Measurements from ENCODE around the gene LEO1.
"Not testable (repeated sequence)": the region's sequence is repeated elsewhere in the genome, so short reads cannot be mapped to it uniquely, and the experiment has no call there.

Gene LEO1

GRCh38 chr15:52004806-52005205 is 33.2 kb upstream of the LEO1 start:
- no peak for DNase-seq (ENCODE audit: low read depth, low spot score)
- H3K4me3 ChIP-seq (ENCODE audit: low read depth, low read length), result no peak overlapping the region
- no peak for TF ChIP-seq CTCF (IDR thresholded peaks at IDR 0.05; ENCODE audit: insufficient read depth, low read length, missing control alignments)
- ChIA-PET POLR2A (no interaction called here), CTCF (interaction anchor here (1.5 kb wide), 1 partner anchor 135 kb away, joined by 3 read pairs; no protein-coding TSS in a partner anchor)

- no peak for TF ChIP-seq CTCF (IDR thresholded peaks at IDR 0.05; ENCODE audit: insufficient read depth, low read length, missing control alignments)
- POLR2A ChIA-PET, result no interaction called here
- no peak for DNase-seq (ENCODE audit: low read depth, low spot score)
- H3K4me3 ChIP-seq (ENCODE audit: low read depth, low read length), result no peak overlapping the region
- CTCF ChIA-PET, result interaction anchor here (0.5 to 1.8 kb wide), 3 partner anchors 136 to 318 kb away, joined by 3 read pairs; no protein-coding TSS in a partner anchor
Measured at GRCh38 chr15:52003710-52004109, 32.1 kb upstream of the LEO1 start.

- CTCF ChIA-PET, result interaction anchor here (1.8 kb wide), 1 partner anchor 138 kb away, joined by 3 read pairs; no protein-coding TSS in a partner anchor
Measured at GRCh38 chr15:52003089-52003488, 31.5 kb upstream of the LEO1 start.

GRCh38 chr15:52002351-52002750 is 30.8 kb upstream of the LEO1 start:
- no peak for TF ChIP-seq CTCF (IDR thresholded peaks at IDR 0.05; ENCODE audit: insufficient read depth, low read length, missing control alignments)
- POLR2A ChIA-PET, result no interaction called here
- CTCF ChIA-PET, result interaction anchor here (1.8 kb wide), 1 partner anchor 138 kb away, joined by 3 read pairs; no protein-coding TSS in a partner anchor
- no peak for DNase-seq (ENCODE audit: low read depth, low spot score)
- H3K4me3 ChIP-seq (ENCODE audit: low read depth, low read length), result no peak overlapping the region

More at GRCh38 chr15:52003089-52003488, 31.5 kb upstream of the LEO1 start:
- POLR2A ChIA-PET; H3K4me3 ChIP-seq (ENCODE audit: low read depth, low read length); DNase-seq (ENCODE audit: low read depth, low spot score): not testable (repeated sequence)

- no peak overlapping the region for H3K4me3 ChIP-seq (ENCODE audit: low read depth, low read length)
- no peak for DNase-seq (ENCODE audit: low read depth, low spot score)
- ChIA-PET POLR2A (no interaction called here), CTCF (interaction anchor here (1.3 kb wide), 2 partner anchors 21 to 78 kb away, joined by 3 read pairs; no protein-coding TSS in a partner anchor)
- no peak for TF ChIP-seq CTCF (IDR thresholded peaks at IDR 0.05; ENCODE audit: insufficient read depth, low read length, missing control alignments)
Measured at GRCh38 chr15:51992953-51993352, 21.4 kb upstream of the LEO1 start.

GRCh38 chr15:51991141-51991540 is 19.6 kb upstream of the LEO1 start:
- H3K4me3 ChIP-seq (ENCODE audit: low read depth, low read length), result no peak overlapping the region
- no peak for DNase-seq (ENCODE audit: low read depth, low spot score)
- CTCF ChIA-PET, result no interaction called here
- POLR2A ChIA-PET, result no interaction called here
- no peak for TF ChIP-seq CTCF (IDR thresholded peaks at IDR 0.05; ENCODE audit: insufficient read depth, low read length, missing control alignments)

GRCh38 chr15:51982770-51983103 is 11.2 kb upstream of the LEO1 start:
- no peak for DNase-seq (ENCODE audit: low read depth, low spot score)
- no peak overlapping the region for H3K4me3 ChIP-seq (ENCODE audit: low read depth, low read length)
- no peak for TF ChIP-seq CTCF (IDR thresholded peaks at IDR 0.05; ENCODE audit: insufficient read depth, low read length, missing control alignments)
- POLR2A ChIA-PET, result no interaction called here
- CTCF ChIA-PET, result interaction anchor here (1.0 to 1.3 kb wide), 3 partner anchors 95 to 156 kb away, joined by 3 to 7 read pairs (median 5); no protein-coding TSS in a partner anchor
